H1 (cell line): ENCODE measurements around the gene RUFY3. TPM values are rescaled to one million over a fixed set of nuclear protein-coding genes. Genes with fewer than 3 reads are reported as not detected.

Experiments used
- CHD7 ChIP-seq: fragments of 300-600 bp; sonication (generic); IDR thresholded peaks from 2 replicates; pipeline ENCODE4 v1.7.1; 2012; ENCODE audit warnings: low read length, moderate library complexity, mild to moderate bottlenecking, inconsistent platforms; ENCODE audit not compliant: insufficient replicate concordance
- EGR1 ChIP-seq: IDR thresholded peaks from 2 replicates; pipeline ENCODE4 v1.6.1; 2011; ENCODE audit warnings: low read depth, low read length, borderline replicate concordance
- EP300 ChIP-seq, 2 experiments: IDR thresholded peaks; 1 replicate in 1 of 2; 2 replicates in 1 of 2; pipeline ENCODE4 v1.6.1; 2011 to 2012; ENCODE audit warnings: low read depth in 2 of 2, low read length in 2 of 2, mild to moderate bottlenecking in 2 of 2, borderline replicate concordance in 1 of 2, inconsistent platforms in 1 of 2, moderate library complexity in 1 of 2
- FOSL1 ChIP-seq: IDR thresholded peaks from 2 replicates; pipeline ENCODE4 v1.6.1; 2011; ENCODE audit warnings: mild to moderate bottlenecking, low read depth, low read length, moderate library complexity; ENCODE audit not compliant: insufficient read depth
- JUN ChIP-seq: IDR thresholded peaks from 2 replicates; pipeline ENCODE4 v1.6.1; 2011; ENCODE audit warnings: low read depth, mild to moderate bottlenecking, improper control_type of control experiment, low read length
- KDM1A ChIP-seq: fragments of 200-600, 300-600 bp; sonication (generic); IDR thresholded peaks from 2 replicates; pipeline ENCODE4 v1.7.1; 2016; ENCODE audit warnings: mild to moderate bottlenecking, low read length, borderline replicate concordance
- KDM5A ChIP-seq: fragments of 200-600 bp; IDR thresholded peaks from 2 replicates; pipeline ENCODE4 v1.7.1; 2012; ENCODE audit warnings: mild to moderate bottlenecking, low read length, inconsistent platforms, mixed read lengths
- SIRT6 ChIP-seq: IDR thresholded peaks from one replicate; pipeline ENCODE4 v1.7.1; 2012; ENCODE audit warnings: low read length, inconsistent platforms
- SP4 ChIP-seq: IDR thresholded peaks from 2 replicates; pipeline ENCODE4 v1.6.1; 2012; ENCODE audit warnings: low read length, inconsistent platforms
- SRF ChIP-seq: IDR thresholded peaks from 2 replicates; pipeline ENCODE4 v1.6.1; 2011; ENCODE audit warnings: mild to moderate bottlenecking, low read depth, low read length, moderate library complexity
- polyA plus RNA-seq, 7 experiments: library from polyadenylated mRNA; depleted of rRNA in 3 of 7; stranded (reverse) in 5 of 7; unstranded in 2 of 7; fragments of >200 nt in 5 of 7; fragments of 200-250 nt in 2 of 7; gene quantifications; 1 replicate in 5 of 7; 2 replicates in 1 of 7; 4 replicates in 1 of 7; pipeline versions ENCODE4 v1.2.1 to v1.2.3, GENCODE V29; 2011 to 2013; ENCODE audit warnings: missing spikeins in 2 of 7, mixed read lengths in 2 of 7
- total RNA-seq: library from RNA; stranded (reverse); fragmentation: NEBNext Ultra II Directional; extraction: Animal tissue kit (Norgen Biotek cat#: 25700); gene quantifications from 2 replicates; pipeline ENCODE4 v1.2.1, GENCODE V29; 2021

Gene RUFY3
- total and polyA plus RNA-seq, 2 of the 8 experiments (the other 6 are each of a cell fraction or from before 2014, with no cell fraction given) = 7.8 to 33.1 TPM

DNA sequence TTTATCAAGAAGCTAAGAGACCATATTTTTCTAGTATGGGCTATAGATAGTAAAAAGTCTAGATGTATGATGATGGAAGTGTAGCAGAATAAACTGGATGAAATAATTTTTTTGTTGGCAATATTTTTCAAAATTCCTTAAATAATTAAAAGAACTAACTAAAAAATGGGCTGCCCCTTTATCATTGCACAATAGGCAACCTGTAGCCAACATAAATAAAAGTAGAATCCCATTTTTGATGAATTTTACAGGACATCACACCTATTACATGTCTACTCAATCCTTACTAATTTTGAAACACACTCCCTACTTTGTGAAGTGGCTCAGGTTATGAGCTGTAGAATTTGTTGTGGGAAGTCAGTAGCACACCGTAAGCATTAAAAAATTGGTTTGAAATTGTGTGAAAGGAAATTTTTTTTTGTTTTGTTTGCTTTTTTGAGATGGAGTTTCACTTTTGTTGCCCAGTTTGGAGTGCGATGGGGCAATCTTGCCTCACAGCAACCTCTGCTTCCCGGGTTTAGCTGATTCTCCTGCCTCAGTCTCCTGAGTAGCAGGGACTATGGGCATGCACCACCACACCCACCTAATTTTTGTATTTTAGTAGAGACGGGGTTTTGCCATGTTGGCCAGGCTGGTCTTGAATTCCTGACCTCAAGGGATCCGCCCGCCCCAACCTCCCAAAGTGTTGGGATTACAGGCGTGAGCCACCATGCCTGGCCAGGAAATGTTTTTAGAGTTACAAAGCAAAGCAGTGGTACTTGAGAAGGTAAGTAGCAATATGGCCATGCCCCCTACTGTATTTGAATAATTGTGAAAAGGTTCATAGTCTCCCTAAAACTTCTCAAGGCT, 8.9 kb upstream of the RUFY3 start (continued):
- no peak for TF ChIP-seq CHD7
- no peak for TF ChIP-seq EGR1
- no peak for TF ChIP-seq EP300 (IDR thresholded peaks at IDR 0.05; ENCODE audit: borderline replicate concordance in 1 of 2, low read depth in 2 of 2, low read length in 2 of 2)
- TF ChIP-seq KDM1A = no peak
- no peak for TF ChIP-seq KDM5A
- no peak for TF ChIP-seq SRF
- TF ChIP-seq FOSL1 = no peak
- no peak for TF ChIP-seq SIRT6
- no peak for TF ChIP-seq SP4
- no peak for TF ChIP-seq JUN
- TF ChIP-seq, all 59 proteins: peak for 0
